Activated B cell treated with CpG ODN at 0.5 μM for 24 hours (primary cell): ENCODE data around the gene HOXC11. TPM values are rescaled to one million over a fixed set of nuclear protein-coding genes. Genes with fewer than 3 reads are reported as not detected.

Experiments
- ATAC-seq: fragments of 200-7000 bp; cut with Tn5 transposase; one replicate; pipeline ENCODE4 v1.10.0; 2021; ENCODE audit warnings: low read depth, mild to moderate bottlenecking, moderate library complexity
- CTCF ChIA-PET: fragments of 350-600 bp; sonication (Branson Sonifier 250); formaldehyde crosslinking; loops from one replicate; lab custom pipeline; 2021; ENCODE audit warnings: antibody characterized with exemption; lab: Charles Lee
- POLR2A ChIA-PET: fragments of 350-600 bp; sonication (Branson Sonifier 250); formaldehyde crosslinking; loops from one replicate; lab custom pipeline; 2021; ENCODE audit warnings: antibody characterized with exemption; lab: Charles Lee
- DNase-seq: peaks from one replicate; pipeline ENCODE4 v3.0.0; 2022
- H3K27ac Mint-ChIP-seq: one replicate; pipeline ENCODE4 v1.8.0; 2020; ENCODE audit warnings: mixed read lengths
- H3K27me3 Mint-ChIP-seq: one replicate; pipeline ENCODE4 v1.8.0; 2021; ENCODE audit warnings: mixed read lengths
- H3K36me3 Mint-ChIP-seq: one replicate; pipeline ENCODE4 v1.8.0; 2021; ENCODE audit warnings: low read depth, mixed read lengths
- H3K4me1 Mint-ChIP-seq: one replicate; pipeline ENCODE4 v1.8.0; 2021; ENCODE audit warnings: mixed read lengths
- H3K4me3 Mint-ChIP-seq: one replicate; pipeline ENCODE4 v1.8.0; 2020; ENCODE audit warnings: mild to moderate bottlenecking, mixed read lengths
- H3K9me3 Mint-ChIP-seq: one replicate; pipeline ENCODE4 v1.8.0; 2020; ENCODE audit warnings: mixed read lengths
- intact Hi-C: fragments of 100-400 bp; cut with micrococcal nuclease; formaldehyde crosslinking; loops from one replicate; pipeline ENCODE4 v1.15.1; 2024
- total RNA-seq: library from RNA; stranded (reverse); gene quantifications from 2 replicates; pipeline ENCODE4 v1.2.3, GENCODE V29; 2022
- TF ChIP-seq, protein P1 (sequence below): fragments of 200-600 bp; IDR thresholded peaks from one replicate; pipeline ENCODE4 v1.8.0; 2022; ENCODE audit warnings: antibody characterized with exemption, mild to moderate bottlenecking

HOXC11 gene
- total RNA-seq, 1 donor from 2014 or later = not detected

DNA sequence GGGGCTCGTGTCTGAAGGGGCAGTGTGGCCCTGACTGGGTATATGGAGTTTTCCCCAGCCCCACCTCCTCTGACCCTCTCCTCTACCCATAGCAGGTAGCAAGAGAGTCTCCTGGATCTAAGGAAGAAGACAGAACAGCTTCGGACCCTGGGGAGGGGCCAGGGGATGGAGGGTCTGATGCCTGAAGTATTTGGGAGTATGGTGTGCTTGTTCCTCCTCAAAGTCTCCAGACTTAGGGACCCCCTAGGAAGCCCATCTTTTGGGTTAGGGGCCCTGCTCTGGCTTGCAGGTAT, 35.3 kb downstream of the HOXC11 start:
- ChIA-PET CTCF (interaction anchor here (1.0 to 7.4 kb wide), 4 partner anchors 24 to 199 kb away, joined by 5 to 78 read pairs (median 37); partner anchors contain the start of genes HOXC5 and SMUG1), POLR2A (no interaction called here)
- ATAC-seq (no peak), DNase-seq (no peak)
- Mint-ChIP-seq H3K27me3 (peaks cover 73% of the 10 kb centered on the region), H3K4me1 (peaks cover 29% of the 10 kb centered on the region), H3K36me3 (no peaks in the 10 kb centered on the region), H3K27ac (no peak overlapping the region), H3K9me3 (no peaks in the 10 kb centered on the region), H3K4me3 (no peak overlapping the region)
- intact Hi-C loops = loop anchor here (5.0 to 10.0 kb wide), 4 partner anchors 39 to 387 kb away; partner anchors contain the start of gene CISTR
- TF ChIP-seq, protein P1, sequence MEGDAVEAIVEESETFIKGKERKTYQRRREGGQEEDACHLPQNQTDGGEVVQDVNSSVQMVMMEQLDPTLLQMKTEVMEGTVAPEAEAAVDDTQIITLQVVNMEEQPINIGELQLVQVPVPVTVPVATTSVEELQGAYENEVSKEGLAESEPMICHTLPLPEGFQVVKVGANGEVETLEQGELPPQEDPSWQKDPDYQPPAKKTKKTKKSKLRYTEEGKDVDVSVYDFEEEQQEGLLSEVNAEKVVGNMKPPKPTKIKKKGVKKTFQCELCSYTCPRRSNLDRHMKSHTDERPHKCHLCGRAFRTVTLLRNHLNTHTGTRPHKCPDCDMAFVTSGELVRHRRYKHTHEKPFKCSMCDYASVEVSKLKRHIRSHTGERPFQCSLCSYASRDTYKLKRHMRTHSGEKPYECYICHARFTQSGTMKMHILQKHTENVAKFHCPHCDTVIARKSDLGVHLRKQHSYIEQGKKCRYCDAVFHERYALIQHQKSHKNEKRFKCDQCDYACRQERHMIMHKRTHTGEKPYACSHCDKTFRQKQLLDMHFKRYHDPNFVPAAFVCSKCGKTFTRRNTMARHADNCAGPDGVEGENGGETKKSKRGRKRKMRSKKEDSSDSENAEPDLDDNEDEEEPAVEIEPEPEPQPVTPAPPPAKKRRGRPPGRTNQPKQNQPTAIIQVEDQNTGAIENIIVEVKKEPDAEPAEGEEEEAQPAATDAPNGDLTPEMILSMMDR = no peak

DNA sequence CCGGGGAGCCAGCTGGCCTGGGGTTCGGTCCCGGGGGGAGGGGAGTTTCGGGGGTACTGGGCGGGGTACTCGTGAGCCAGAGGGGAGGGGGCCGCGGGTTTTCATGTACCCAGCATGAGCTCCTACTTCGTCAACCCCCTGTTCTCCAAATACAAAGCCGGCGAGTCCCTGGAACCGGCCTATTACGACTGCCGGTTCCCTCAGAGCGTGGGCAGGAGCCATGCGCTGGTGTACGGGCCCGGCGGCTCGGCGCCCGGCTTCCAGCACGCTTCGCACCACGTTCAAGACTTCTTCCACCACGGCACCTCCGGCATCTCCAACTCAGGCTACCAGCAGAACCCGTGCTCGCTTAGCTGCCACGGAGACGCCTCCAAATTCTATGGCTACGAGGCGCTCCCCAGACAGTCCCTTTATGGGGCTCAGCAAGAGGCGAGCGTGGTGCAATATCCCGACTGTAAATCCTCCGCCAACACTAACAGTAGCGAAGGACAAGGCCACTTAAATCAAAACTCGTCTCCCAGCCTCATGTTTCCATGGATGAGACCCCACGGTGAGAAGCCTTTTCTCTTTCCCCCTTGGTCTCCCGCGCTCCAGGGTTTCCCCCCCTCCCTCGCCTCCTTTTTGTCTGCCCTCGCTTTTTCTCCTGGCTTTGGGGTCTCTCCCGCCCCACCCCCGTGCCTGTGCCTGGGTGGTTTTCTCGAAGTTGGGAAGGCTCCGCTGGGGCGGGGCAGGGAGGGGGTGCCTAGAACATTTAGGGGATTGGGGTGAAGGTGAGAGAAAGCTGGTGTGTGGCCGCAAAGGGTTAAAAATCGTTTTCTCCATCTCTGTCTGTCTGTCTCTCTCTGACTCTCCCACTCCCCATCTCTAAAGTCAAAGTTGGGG, 36.5 kb downstream of the HOXC11 start:
- no peaks in the 10 kb centered on the region for H3K36me3 Mint-ChIP-seq
- TF ChIP-seq, protein P1 = no peak
- no peak overlapping the region for H3K27ac Mint-ChIP-seq
- ChIA-PET POLR2A (interaction anchor here (1.0 to 1.2 kb wide), 3 partner anchors 8 to 14 kb away, joined by 3 to 9 read pairs (median 9); no protein-coding TSS in a partner anchor), CTCF (interaction anchor here (0.9 to 7.4 kb wide), 5 partner anchors 23 to 198 kb away, joined by 3 to 78 read pairs (median 8); partner anchors contain the start of genes HOXC5 and SMUG1)
- H3K9me3 Mint-ChIP-seq = no peaks in the 10 kb centered on the region
- peaks cover 29% of the 10 kb centered on the region for H3K4me1 Mint-ChIP-seq
- DNase-seq (no peak), ATAC-seq (peak; percentile 42)
- peaks cover 72% of the 10 kb centered on the region for H3K27me3 Mint-ChIP-seq
- intact Hi-C loops = loop anchor here (5.0 to 10.0 kb wide), 4 partner anchors 38 to 385 kb away; partner anchors contain the start of gene CISTR
- H3K4me3 Mint-ChIP-seq = peak overlapping the region; percentile 72

DNA sequence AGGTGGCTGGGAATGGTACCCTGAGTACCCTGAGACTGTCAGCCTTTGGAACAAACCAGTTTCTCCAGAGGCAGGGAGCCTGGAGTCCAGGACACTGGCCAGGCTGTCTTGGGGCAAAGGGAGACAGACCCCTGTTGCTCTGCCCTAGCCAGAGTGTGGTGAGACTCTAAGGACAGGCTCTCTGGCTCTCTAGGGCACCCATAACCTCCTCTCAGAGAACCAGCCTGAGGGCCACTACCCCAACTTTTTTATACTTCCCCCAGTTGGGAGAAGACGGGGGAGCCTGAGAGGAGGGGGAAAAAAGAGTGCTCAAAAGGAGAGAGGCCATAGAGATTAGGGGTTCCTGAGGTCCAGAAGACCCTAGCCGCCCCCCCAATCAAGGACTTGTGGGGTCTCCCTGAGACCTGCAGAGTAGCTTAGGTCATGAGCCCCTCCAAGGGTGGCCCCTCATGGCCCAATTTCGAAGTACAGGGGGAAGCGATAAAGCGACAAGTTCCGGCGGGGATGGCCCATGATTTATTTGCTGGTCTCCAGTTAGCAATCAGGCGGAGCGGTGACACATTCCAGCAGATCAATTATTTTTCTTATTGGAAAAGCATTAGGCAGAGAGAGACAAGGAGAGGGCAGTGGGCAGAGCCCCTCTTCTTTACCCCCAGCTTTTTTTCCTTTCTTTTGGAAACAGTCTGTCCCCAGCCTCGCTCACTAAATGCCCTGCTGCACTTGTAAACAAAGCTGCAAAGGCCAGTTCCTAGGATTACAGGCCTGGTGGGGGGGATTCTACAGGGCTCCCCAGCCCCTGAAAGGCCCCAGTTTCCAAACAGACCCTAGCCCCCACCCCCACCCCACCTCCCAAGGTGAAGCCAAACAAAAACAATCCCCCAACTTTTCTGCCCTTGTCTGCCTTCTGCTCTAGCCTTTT, 37.4 kb downstream of the HOXC11 start:
- peaks cover 33% of the 10 kb centered on the region for H3K4me1 Mint-ChIP-seq
- no peaks in the 10 kb centered on the region for H3K36me3 Mint-ChIP-seq
- no peak overlapping the region for H3K27ac Mint-ChIP-seq
- POLR2A ChIA-PET = no interaction called here
- CTCF ChIA-PET = interaction anchor here (1.2 kb wide), 1 partner anchor 189 kb away, joined by 3 read pairs; no protein-coding TSS in a partner anchor
- no peak for DNase-seq
- intact Hi-C loops = no loop called here
- H3K9me3 Mint-ChIP-seq = no peaks in the 10 kb centered on the region
- ATAC-seq = no peak
- peaks cover 76% of the 10 kb centered on the region for H3K27me3 Mint-ChIP-seq
- H3K4me3 Mint-ChIP-seq = no peak overlapping the region
- TF ChIP-seq, protein P1 = no peak

DNA sequence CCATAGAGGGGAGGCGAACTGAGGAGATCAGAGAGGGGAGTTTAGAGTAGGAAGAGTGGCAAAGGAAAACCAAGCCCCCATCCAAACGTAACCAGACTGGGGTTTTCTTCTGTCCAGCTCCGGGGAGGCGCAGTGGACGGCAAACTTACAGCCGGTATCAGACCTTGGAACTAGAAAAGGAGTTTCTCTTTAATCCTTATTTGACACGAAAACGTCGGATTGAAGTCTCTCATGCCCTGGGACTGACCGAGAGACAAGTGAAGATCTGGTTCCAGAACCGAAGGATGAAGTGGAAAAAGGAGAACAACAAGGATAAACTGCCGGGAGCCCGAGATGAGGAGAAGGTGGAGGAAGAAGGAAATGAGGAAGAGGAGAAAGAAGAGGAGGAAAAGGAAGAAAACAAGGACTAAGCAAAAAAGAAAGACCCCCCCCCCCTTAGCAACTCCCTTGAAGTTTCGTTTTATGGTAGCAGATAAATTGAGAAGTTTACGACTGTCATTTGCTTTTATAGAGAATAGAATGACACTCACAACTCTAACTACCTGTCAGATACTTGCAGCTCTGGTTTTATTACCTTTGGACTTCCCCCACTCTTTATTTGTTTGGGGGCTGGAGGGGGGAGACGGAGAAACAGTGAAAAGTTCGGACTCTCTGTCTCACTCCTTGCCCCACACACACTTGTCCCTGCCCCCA, 38.2 kb downstream of the HOXC11 start:
- CTCF ChIA-PET = interaction anchor here (1.2 kb wide), 1 partner anchor 188 kb away, joined by 3 read pairs; no protein-coding TSS in a partner anchor
- Mint-ChIP-seq H3K27me3 (peaks cover 74% of the 10 kb centered on the region), H3K4me3 (no peak overlapping the region), H3K4me1 (peaks cover 29% of the 10 kb centered on the region), H3K27ac (no peak overlapping the region), H3K9me3 (no peaks in the 10 kb centered on the region), H3K36me3 (no peaks in the 10 kb centered on the region)
- TF ChIP-seq, protein P1 = no peak
- DNase-seq (no peak), ATAC-seq (no peak)
- intact Hi-C loops = no loop called here
- POLR2A ChIA-PET = interaction anchor here (0.7 kb wide), 1 partner anchor 22 kb away, joined by 3 read pairs; no protein-coding TSS in a partner anchor
